Progenitor cell of endocrine pancreas (in vitro differentiated cells): ENCODE measurements around the gene BRIP1. TPM values are rescaled to one million over a fixed set of nuclear protein-coding genes. Genes with fewer than 3 reads are reported as not detected.

Experiments
- DNase-seq: peaks from one replicate; pipeline ENCODE4 v3.0.0; 2021; ENCODE audit warnings: low spot score; ENCODE audit not compliant: unreplicated experiment
- H3K27ac Mint-ChIP-seq: 2 replicates; pipeline ENCODE4 v1.8.0; 2021; ENCODE audit warnings: mild to moderate bottlenecking, moderate library complexity, mixed read lengths
- H3K27me3 Mint-ChIP-seq: 2 replicates; pipeline ENCODE4 v1.8.0; 2021; ENCODE audit warnings: mixed read lengths
- H3K36me3 Mint-ChIP-seq: 2 replicates; pipeline ENCODE4 v1.8.0; 2022; ENCODE audit warnings: mixed read lengths; ENCODE audit not compliant: insufficient read depth
- H3K4me1 Mint-ChIP-seq: 2 replicates; pipeline ENCODE4 v1.8.0; 2021; ENCODE audit warnings: low read depth, mixed read lengths
- H3K4me3 Mint-ChIP-seq: 2 replicates; pipeline ENCODE4 v1.8.0; 2021; ENCODE audit warnings: low read depth, mild to moderate bottlenecking, moderate library complexity, mixed read lengths
- H3K9me3 Mint-ChIP-seq: 2 replicates; pipeline ENCODE4 v1.8.0; 2021; ENCODE audit warnings: low read depth, mixed read lengths
- total RNA-seq: library from RNA; stranded (reverse); gene quantifications from 2 replicates; pipeline ENCODE4 v1.2.1, GENCODE V29; 2021
- TF ChIP-seq, protein P1 (sequence below): fragments of 200-600 bp; sonication (generic); IDR thresholded peaks from one replicate; pipeline ENCODE4 v1.5.0; 2021; ENCODE audit warnings: antibody characterized with exemption, mild to moderate bottlenecking; ENCODE audit not compliant: unreplicated experiment

Gene BRIP1
- total RNA-seq, 1 donor from 2014 or later = 13.5 TPM

- Mint-ChIP-seq H3K27me3 (no peaks in the 10 kb centered on the region), H3K36me3 (peaks cover 33% of the 10 kb centered on the region), H3K4me1 (no peaks in the 10 kb centered on the region), H3K9me3 (peaks cover 20% of the 10 kb centered on the region), H3K4me3 (no peak overlapping the region), H3K27ac (no peak overlapping the region)
- TF ChIP-seq, protein P1, sequence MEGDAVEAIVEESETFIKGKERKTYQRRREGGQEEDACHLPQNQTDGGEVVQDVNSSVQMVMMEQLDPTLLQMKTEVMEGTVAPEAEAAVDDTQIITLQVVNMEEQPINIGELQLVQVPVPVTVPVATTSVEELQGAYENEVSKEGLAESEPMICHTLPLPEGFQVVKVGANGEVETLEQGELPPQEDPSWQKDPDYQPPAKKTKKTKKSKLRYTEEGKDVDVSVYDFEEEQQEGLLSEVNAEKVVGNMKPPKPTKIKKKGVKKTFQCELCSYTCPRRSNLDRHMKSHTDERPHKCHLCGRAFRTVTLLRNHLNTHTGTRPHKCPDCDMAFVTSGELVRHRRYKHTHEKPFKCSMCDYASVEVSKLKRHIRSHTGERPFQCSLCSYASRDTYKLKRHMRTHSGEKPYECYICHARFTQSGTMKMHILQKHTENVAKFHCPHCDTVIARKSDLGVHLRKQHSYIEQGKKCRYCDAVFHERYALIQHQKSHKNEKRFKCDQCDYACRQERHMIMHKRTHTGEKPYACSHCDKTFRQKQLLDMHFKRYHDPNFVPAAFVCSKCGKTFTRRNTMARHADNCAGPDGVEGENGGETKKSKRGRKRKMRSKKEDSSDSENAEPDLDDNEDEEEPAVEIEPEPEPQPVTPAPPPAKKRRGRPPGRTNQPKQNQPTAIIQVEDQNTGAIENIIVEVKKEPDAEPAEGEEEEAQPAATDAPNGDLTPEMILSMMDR = no peak
- no peak for DNase-seq
These were observed 125.1 kb downstream of the BRIP1 start for GRCh38 chr17:61738249-61738648.

GRCh38 chr17:61737820-61738219 is 125.5 kb downstream of the BRIP1 start:
- DNase-seq = no peak
- Mint-ChIP-seq H3K27ac (no peak overlapping the region), H3K36me3 (peaks cover 33% of the 10 kb centered on the region)

DNA sequence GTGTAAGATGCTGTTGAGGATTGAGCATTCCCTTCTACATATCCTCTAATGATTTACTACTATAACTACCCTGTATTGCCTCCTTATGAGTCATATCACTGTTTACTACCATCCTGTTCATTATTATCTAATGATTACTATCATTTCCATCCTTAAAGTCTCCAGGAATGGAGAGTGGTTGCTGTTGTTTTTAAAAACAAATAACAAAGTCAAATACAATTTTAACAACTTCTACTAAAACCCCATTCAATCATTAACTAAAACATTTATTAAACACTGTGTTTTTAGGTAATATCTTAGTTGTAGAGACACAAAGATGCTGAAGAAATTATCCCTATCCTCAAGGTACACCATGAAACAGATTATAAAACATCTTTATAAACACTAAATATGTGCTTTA is 126.9 kb downstream of the BRIP1 start:
- Mint-ChIP-seq H3K27ac (no peak overlapping the region), H3K36me3 (peaks cover 24% of the 10 kb centered on the region), H3K4me3 (no peak overlapping the region), H3K4me1 (no peaks in the 10 kb centered on the region), H3K27me3 (no peaks in the 10 kb centered on the region), H3K9me3 (peaks cover 14% of the 10 kb centered on the region)
- no peak for DNase-seq
- TF ChIP-seq, protein P1 = no peak

More at GRCh38 chr17:61737820-61738219, 125.5 kb downstream of the BRIP1 start:
- H3K4me1 Mint-ChIP-seq = no peaks in the 10 kb centered on the region
- no peak overlapping the region for H3K4me3 Mint-ChIP-seq
- TF ChIP-seq, protein P1 = no peak
- peaks cover 20% of the 10 kb centered on the region for H3K9me3 Mint-ChIP-seq
- no peaks in the 10 kb centered on the region for H3K27me3 Mint-ChIP-seq

GRCh38 chr17:61735807-61736206 is 127.5 kb downstream of the BRIP1 start:
- Mint-ChIP-seq H3K4me3 (no peak overlapping the region), H3K27ac (no peak overlapping the region), H3K36me3 (peaks cover 19% of the 10 kb centered on the region), H3K9me3 (peaks cover 9% of the 10 kb centered on the region), H3K4me1 (no peaks in the 10 kb centered on the region), H3K27me3 (no peaks in the 10 kb centered on the region)
- TF ChIP-seq, protein P1 = no peak
- no peak for DNase-seq

DNA sequence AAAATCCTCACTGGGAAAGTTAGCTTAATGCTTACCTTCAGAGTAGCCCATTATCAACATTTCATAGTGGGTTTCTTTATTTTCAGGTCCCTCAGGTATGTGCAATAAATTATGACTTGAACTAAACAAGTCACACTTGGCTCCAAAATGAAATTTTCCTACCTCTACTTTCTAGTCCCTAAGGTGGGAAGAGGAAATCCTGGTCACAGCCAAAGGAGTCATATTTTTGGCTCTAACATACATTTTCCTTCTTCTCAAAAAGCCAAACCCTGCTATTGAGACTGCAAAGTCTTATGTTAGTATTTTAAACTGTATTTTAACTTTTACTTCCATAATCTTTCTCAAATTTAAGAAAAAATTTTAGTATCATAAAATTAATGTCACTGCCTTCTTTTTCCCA is 128.9 kb downstream of the BRIP1 start:
- Mint-ChIP-seq H3K9me3 (peaks cover 9% of the 10 kb centered on the region), H3K27ac (no peak overlapping the region), H3K27me3 (no peaks in the 10 kb centered on the region), H3K4me3 (no peak overlapping the region), H3K4me1 (no peaks in the 10 kb centered on the region), H3K36me3 (peaks cover 14% of the 10 kb centered on the region)
- TF ChIP-seq, protein P1 = no peak
- DNase-seq = no peak
